Upper lobe of left lung (tissue), 4 donors: ENCODE results near the gene COX4I2.

Experiments used
- POLR2A ChIP-seq, 4 donors: fragments of 450-650 bp; IDR thresholded peaks; one replicate each; pipeline ENCODE4 v1.5.1; 2016 to 2017; ENCODE audit warnings: antibody characterized with exemption in 4 of 4, mild to moderate bottlenecking in 2 of 4
- POLR2AphosphoS5 ChIP-seq, 2 donors: sonication (generic); formaldehyde crosslinking; IDR thresholded peaks; one replicate each; pipeline ENCODE4 v1.5.1; 2017; ENCODE audit warnings: antibody characterized with exemption in 2 of 2
- TF ChIP-seq, protein P1 (sequence below), 6 experiments: fragments of 450-650 bp in 4 of 6; fragments of 200-600 bp in 2 of 6; sonication (generic) in 2 of 6; IDR thresholded peaks; one replicate each; pipeline ENCODE4 v1.5.1; 2016 to 2019; ENCODE audit warnings: antibody characterized with exemption in 6 of 6

DNA sequence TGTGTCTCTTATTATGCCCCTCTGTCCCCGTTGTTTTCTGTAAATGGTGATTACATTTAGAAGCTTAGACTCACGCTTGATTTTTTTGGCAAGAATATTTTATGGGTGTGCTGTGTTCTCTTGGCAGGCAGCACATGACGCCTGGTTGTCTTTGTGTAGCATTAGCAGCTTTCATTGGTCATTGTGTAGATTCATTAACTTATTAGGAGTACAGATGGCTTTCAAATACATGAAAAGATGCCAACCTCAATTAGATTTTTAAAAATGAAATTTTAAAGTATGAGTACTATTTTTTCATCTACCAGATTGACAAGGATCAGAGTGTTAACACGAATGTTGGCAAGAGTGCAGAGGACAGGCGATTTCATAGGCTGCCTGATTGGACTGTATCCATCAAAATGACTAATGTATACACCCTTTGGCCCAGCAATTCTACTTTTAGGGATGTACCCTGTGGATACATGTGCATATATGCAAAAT lies 15.2 kb downstream of the COX4I2 start:
- TF ChIP-seq, protein P1, sequence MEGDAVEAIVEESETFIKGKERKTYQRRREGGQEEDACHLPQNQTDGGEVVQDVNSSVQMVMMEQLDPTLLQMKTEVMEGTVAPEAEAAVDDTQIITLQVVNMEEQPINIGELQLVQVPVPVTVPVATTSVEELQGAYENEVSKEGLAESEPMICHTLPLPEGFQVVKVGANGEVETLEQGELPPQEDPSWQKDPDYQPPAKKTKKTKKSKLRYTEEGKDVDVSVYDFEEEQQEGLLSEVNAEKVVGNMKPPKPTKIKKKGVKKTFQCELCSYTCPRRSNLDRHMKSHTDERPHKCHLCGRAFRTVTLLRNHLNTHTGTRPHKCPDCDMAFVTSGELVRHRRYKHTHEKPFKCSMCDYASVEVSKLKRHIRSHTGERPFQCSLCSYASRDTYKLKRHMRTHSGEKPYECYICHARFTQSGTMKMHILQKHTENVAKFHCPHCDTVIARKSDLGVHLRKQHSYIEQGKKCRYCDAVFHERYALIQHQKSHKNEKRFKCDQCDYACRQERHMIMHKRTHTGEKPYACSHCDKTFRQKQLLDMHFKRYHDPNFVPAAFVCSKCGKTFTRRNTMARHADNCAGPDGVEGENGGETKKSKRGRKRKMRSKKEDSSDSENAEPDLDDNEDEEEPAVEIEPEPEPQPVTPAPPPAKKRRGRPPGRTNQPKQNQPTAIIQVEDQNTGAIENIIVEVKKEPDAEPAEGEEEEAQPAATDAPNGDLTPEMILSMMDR (IDR thresholded peaks at IDR 0.05): no peak
- TF ChIP-seq POLR2A (IDR thresholded peaks at IDR 0.05): no peak
- no peak for TF ChIP-seq POLR2AphosphoS5 (IDR thresholded peaks at IDR 0.05)
